Upper lobe of left lung (tissue), 6 donors: ENCODE data around the gene SLAMF7. TPM values are rescaled to one million over a fixed set of nuclear protein-coding genes. Genes with fewer than 3 reads are reported as not detected.
A peak's percentile ranks its signal among the peaks of the same experiment; 100 is the strongest.
"Not testable (repeated sequence)": the region's sequence is repeated elsewhere in the genome, so short reads cannot be mapped to it uniquely, and the experiment has no call there.

Source experiments
- ATAC-seq, 2 donors: fragments of 200-7000 bp; cut with Tn5 transposase; one replicate each; pipeline ENCODE4 v1.9.1; 2022; ENCODE audit warnings: mild to moderate bottlenecking in 2 of 2, moderate library complexity in 2 of 2; ENCODE audit not compliant: low FRiP score in 2 of 2
- DNase-seq, 2 donors: peaks; one replicate each; pipeline ENCODE4 v3.0.0-alpha.2; 2019 to 2020
- H3K27ac ChIP-seq, 4 donors: fragments of 200-600 bp; sonication (generic); one replicate each; pipeline ENCODE4 v1.5.1; 2016 to 2019
- H3K27me3 ChIP-seq, 4 donors: fragments of 200-600 bp; sonication (generic); one replicate each; pipeline ENCODE4 v1.5.1; 2017 to 2019
- H3K36me3 ChIP-seq, 4 donors: fragments of 200-600 bp; sonication (generic); one replicate each; pipeline ENCODE4 v1.5.1; 2016 to 2019
- H3K4me1 ChIP-seq, 4 donors: fragments of 200-600 bp; sonication (generic); one replicate each; pipeline ENCODE4 v1.5.1; 2018 to 2019
- H3K4me3 ChIP-seq, 4 donors: fragments of 200-600 bp; sonication (generic); one replicate each; pipeline ENCODE4 v1.5.1; 2017 to 2019; ENCODE audit warnings: mild to moderate bottlenecking in 2 of 4, moderate library complexity in 1 of 4
- H3K9me3 ChIP-seq, 4 donors: fragments of 200-600 bp; sonication (generic); one replicate each; pipeline ENCODE4 v1.5.1; 2018 to 2019
- EP300 ChIP-seq, 4 donors: sonication (generic); formaldehyde crosslinking; IDR thresholded peaks; one replicate each; pipeline ENCODE4 v1.5.1; 2017; ENCODE audit warnings: antibody characterized with exemption in 4 of 4, control low read depth in 2 of 4
- POLR2A ChIP-seq, 4 donors: fragments of 450-650 bp; IDR thresholded peaks; one replicate each; pipeline ENCODE4 v1.5.1; 2016 to 2017; ENCODE audit warnings: antibody characterized with exemption in 4 of 4, mild to moderate bottlenecking in 2 of 4
- POLR2AphosphoS5 ChIP-seq, 2 donors: sonication (generic); formaldehyde crosslinking; IDR thresholded peaks; one replicate each; pipeline ENCODE4 v1.5.1; 2017; ENCODE audit warnings: antibody characterized with exemption in 2 of 2
- WGBS, 2 donors: methylation state at CpG; one replicate each; pipeline ENCODE4 v1.1.5; 2017 to 2018; 5-methylcytosine and 5-hydroxymethylcytosine counted together
- total RNA-seq, 6 donors: library from RNA; depleted of rRNA in 4 of 6; stranded (reverse); fragments of >200 nt in 4 of 6; gene quantifications; one replicate each; pipeline versions ENCODE4 v1.1.0 to v1.2.1, GENCODE V29; 2016 to 2021
- TF ChIP-seq, protein P1 (sequence below), 6 experiments: fragments of 450-650 bp in 4 of 6; fragments of 200-600 bp in 2 of 6; sonication (generic) in 2 of 6; IDR thresholded peaks; one replicate each; pipeline ENCODE4 v1.5.1; 2016 to 2019; ENCODE audit warnings: antibody characterized with exemption in 6 of 6
- donor health status: DM: no; HTN: no; CAD: no; lungs with moderate emphysema.
- donor health status: DM: no; HTN: yes; CAD: no; lungs with severe emphysema.

The SLAMF7 gene
- total RNA-seq, 6 donors from 2014 or later, result 0.67 to 17.2 (median 3.5) TPM

DNA sequence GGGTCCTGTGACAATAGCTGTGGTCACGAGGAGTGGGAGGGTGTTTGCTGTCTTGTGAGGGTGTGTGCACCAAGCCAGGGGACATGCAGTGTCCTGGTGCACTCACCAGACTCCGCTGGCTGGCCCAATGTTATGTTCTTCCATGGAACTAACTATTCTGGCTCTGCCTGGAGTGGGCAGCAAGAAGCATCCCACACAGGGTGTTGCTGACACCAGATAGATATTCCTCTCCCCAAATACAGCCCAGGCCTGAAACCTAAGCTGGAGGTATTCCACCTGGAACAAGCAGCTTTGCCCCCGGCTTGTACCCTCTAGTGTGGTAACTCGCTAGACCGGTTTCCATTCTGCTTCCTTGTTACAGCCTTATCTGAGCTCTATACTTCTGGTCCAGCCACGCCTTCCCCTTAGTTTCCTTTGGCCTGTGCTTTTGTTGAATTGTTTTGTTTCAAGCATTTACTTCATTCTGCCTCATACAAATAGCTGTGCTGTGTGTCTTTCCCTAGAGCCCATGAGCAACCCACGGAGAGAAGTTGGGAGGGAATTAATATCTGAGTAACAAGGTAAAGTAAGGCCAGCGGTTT is 42.2 kb downstream of the SLAMF7 start:
- peak in 1 of 2 donors; percentile 85 for DNase-seq
- peak overlapping the region; percentile 47 to 80 (median 72) for H3K27ac ChIP-seq
- no peaks in the 10 kb centered on the region for H3K9me3 ChIP-seq
- H3K36me3 ChIP-seq, result no peaks in the 10 kb centered on the region
- H3K4me1 ChIP-seq, result peaks cover 0 to 26% (median 6%) of the 10 kb centered on the region in 4 donors
- 62 to 68% methylated on average over 7 to 8 of the region's 8 CpGs for WGBS, 2 donors
- no peaks in the 10 kb centered on the region for H3K27me3 ChIP-seq
- ATAC-seq, result peak; percentile 61 to 88
- H3K4me3 ChIP-seq, result no peak overlapping the region
- TF ChIP-seq POLR2AphosphoS5 (IDR thresholded peaks at IDR 0.05), result no peak
- TF ChIP-seq POLR2A (IDR thresholded peaks at IDR 0.05), result no peak
- TF ChIP-seq, protein P1, sequence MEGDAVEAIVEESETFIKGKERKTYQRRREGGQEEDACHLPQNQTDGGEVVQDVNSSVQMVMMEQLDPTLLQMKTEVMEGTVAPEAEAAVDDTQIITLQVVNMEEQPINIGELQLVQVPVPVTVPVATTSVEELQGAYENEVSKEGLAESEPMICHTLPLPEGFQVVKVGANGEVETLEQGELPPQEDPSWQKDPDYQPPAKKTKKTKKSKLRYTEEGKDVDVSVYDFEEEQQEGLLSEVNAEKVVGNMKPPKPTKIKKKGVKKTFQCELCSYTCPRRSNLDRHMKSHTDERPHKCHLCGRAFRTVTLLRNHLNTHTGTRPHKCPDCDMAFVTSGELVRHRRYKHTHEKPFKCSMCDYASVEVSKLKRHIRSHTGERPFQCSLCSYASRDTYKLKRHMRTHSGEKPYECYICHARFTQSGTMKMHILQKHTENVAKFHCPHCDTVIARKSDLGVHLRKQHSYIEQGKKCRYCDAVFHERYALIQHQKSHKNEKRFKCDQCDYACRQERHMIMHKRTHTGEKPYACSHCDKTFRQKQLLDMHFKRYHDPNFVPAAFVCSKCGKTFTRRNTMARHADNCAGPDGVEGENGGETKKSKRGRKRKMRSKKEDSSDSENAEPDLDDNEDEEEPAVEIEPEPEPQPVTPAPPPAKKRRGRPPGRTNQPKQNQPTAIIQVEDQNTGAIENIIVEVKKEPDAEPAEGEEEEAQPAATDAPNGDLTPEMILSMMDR (IDR thresholded peaks at IDR 0.05), result no peak
- no peak for TF ChIP-seq EP300 (IDR thresholded peaks at IDR 0.05)

DNA sequence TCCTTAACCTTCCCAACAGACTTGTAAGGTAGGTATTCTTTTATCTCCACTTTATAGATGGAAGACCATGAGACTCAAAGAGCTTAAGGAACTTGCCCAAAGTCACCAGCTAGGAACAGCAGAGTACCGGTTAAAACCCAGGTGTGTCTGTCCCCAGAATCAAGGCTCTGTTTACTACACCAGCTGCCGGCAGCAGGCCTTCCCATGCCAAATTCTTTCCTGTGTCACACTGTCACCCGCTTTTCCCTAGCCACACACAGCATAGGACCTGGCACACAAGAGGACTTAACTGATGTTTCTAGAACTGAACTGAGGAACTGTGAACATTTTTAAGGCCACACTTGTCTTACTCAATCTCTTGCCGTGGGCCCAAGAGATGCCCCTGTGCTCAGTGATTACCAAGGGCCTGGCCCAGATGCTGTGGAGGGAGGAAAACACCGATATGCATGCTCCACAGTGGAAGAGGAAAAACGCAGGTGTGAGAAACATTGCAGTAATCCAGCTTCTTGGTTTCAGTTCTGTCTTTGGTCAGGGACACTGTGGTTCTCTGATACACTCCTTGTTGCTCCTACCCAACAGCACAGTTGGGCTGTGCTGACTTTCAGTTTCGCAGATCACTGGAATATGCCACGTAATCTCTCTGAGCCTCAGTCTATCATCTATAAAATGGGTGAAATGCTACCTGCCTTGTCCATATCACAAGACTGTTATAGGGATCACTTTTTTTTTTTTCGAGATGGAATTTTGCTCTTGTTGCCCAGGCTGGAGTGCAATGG is 43.1 kb downstream of the SLAMF7 start:
- H3K4me3 ChIP-seq, result no peak overlapping the region
- no peaks in the 10 kb centered on the region for H3K27me3 ChIP-seq
- TF ChIP-seq POLR2A (IDR thresholded peaks at IDR 0.05) (no peak), POLR2AphosphoS5 (IDR thresholded peaks at IDR 0.05) (no peak), EP300 (IDR thresholded peaks at IDR 0.05) (no peak)
- TF ChIP-seq, protein P1 (IDR thresholded peaks at IDR 0.05), result no peak
- no peaks in the 10 kb centered on the region for H3K9me3 ChIP-seq
- ATAC-seq (peak; percentile 41 to 47), DNase-seq (no peak)
- 65 to 74% methylated on average over 9 of the region's 9 CpGs for WGBS, 2 donors
- H3K4me1 ChIP-seq, result peaks cover 0 to 26% (median 6%) of the 10 kb centered on the region in 4 donors
- H3K36me3 ChIP-seq, result no peaks in the 10 kb centered on the region
- peak overlapping the region; percentile 47 to 80 (median 72) for H3K27ac ChIP-seq

DNA sequence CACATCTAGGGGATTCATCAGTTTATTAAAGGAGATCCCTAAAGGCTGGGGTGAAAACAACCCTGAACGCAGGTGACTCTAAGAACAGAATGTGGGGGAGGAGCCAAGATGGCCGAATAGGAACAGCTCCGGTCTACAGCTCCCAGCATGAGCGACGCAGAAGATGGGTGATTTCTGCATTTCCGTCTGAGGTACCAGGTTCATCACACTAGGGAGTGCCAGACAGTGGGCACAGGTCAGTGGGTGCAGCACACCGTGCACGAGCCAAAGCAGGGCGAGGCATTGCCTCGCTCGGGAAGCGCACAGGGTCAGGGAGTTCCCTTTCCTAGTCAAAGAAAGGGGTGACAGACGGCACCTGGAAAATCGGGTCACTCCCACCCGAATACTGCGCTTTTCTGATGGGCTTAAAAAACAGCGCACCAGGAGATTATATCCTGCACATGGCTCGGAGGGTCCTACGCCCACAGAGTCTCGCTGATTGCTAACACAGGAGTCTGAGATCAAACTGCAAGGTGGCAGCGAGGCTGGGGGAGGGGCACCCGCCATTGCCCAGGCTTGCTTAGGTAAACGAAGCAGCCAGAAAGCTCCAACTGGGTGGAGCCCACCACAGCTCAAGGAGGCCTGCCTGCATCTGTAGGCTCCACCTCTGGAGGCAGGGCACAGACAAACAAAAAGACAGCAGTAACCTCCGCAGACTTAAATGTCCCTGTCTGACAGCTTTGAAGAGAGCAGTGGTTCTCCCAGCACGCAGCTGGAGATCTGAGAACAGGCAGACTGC is 44.1 kb downstream of the SLAMF7 start:
- ATAC-seq, H3K27me3 ChIP-seq, H3K36me3 ChIP-seq, DNase-seq, H3K4me3 ChIP-seq, H3K9me3 ChIP-seq, H3K27ac ChIP-seq: not testable (repeated sequence)
- H3K4me1 ChIP-seq, result peaks cover 0 to 26% (median 6%) of the 10 kb centered on the region in 4 donors
- WGBS, 2 donors, result 86 to 91% methylated on average over 14 to 23 of the region's 25 CpGs

DNA sequence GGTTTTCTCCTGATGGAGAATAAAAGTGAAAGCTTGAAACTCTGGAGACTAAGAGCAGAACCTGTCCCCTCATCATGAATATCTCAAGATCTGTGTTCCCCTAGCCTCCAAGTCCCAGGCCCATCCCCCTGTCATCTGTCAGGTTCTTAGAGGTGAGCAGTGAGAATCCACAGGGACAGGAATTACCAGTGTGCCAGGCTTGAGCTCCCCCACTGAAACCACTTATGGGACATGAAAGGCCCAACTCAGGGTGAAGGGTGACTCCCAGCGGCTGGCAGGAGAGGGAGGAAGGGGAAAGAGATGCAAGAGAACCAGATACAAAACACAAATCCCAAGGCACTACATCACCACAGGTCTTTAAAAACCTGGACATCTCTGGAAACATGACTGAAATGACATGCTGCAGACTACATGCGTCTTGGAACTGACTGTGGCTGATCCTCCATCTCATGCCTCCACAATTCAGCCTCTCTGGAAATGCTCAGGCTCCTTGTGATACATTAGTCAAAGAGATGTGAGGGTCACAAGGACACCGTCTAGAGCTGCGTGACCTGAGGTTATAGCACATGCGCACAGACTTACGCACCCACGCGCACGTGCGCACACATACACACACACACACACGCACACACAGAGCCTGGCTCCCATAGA is 50.1 kb downstream of the SLAMF7 start:
- no peaks in the 10 kb centered on the region for H3K36me3 ChIP-seq
- no peaks in the 10 kb centered on the region for H3K4me1 ChIP-seq
- no peaks in the 10 kb centered on the region for H3K27me3 ChIP-seq
- H3K4me3 ChIP-seq, result no peak overlapping the region
- DNase-seq, result peak in 1 of 2 donors; percentile 36
- ATAC-seq, result no peak
- no peak overlapping the region for H3K27ac ChIP-seq
- WGBS, 2 donors, result 94% methylated on average over 2 to 11 of the region's 11 CpGs
- TF ChIP-seq POLR2AphosphoS5 (IDR thresholded peaks at IDR 0.05) (no peak), POLR2A (IDR thresholded peaks at IDR 0.05) (no peak), EP300 (IDR thresholded peaks at IDR 0.05) (no peak)
- TF ChIP-seq, protein P1 (IDR thresholded peaks at IDR 0.05), result no peak
- no peaks in the 10 kb centered on the region for H3K9me3 ChIP-seq
